Caco-2 (cell line): ENCODE results near the gene PTPN22. TPM values are rescaled to one million over a fixed set of nuclear protein-coding genes. Genes with fewer than 3 reads are reported as not detected.

ENCODE experiments used
- BruUV-seq: library from RNA; stranded (reverse); fragments of 400-500 nt; replicated peaks from 2 replicates; lab custom pipeline; 2021; lab: Mats Ljungman, UMichigan
- CTCF ChIA-PET: fragments of 300-600 bp; sonication (Branson Sonifier 250); formaldehyde crosslinking; loops from one replicate; lab custom pipeline; 2022; ENCODE audit warnings: antibody characterized with exemption; lab: Charles Lee
- POLR2A ChIA-PET: fragments of 300-600 bp; sonication (Branson Sonifier 250); formaldehyde crosslinking; loops from one replicate; lab custom pipeline; 2022; ENCODE audit warnings: antibody characterized with exemption; lab: Charles Lee
- DNase-seq, 2 experiments: peaks; one replicate each; pipeline versions ENCODE4 v3.0.0 to v3.0.0-alpha.2; 2020 to 2022
- H3K27me3 ChIP-seq: replicated peaks from 2 replicates; pipeline ENCODE4 v1.6.0; 2011; ENCODE audit warnings: low read length; ENCODE audit not compliant: control insufficient read depth, insufficient read depth
- H3K36me3 ChIP-seq: 2 replicates; pipeline ENCODE4 v1.5.1; 2011; ENCODE audit warnings: low read length; ENCODE audit not compliant: control insufficient read depth, insufficient read depth
- H3K4me1 ChIP-seq: fragments of 250-450 bp; sonication (Bioruptor Pico); 2 replicates; pipeline ENCODE4 v1.5.1; 2020; ENCODE audit warnings: mild to moderate bottlenecking
- H3K4me3 ChIP-seq: 2 replicates; pipeline ENCODE4 v1.5.1; 2011; ENCODE audit warnings: low read depth, mild to moderate bottlenecking, control low read depth, low read length
- H3K9me3 ChIP-seq: fragments of 250-450 bp; sonication (Bioruptor Pico); 2 replicates; pipeline ENCODE4 v1.5.1; 2020; ENCODE audit warnings: mild to moderate bottlenecking, moderate library complexity
- H3K27ac Mint-ChIP-seq: one replicate; pipeline ENCODE4 v1.8.0; 2022; ENCODE audit warnings: mixed read lengths; ENCODE audit not compliant: unreplicated experiment
- H3K27me3 Mint-ChIP-seq: one replicate; pipeline ENCODE4 v1.8.0; 2022; ENCODE audit warnings: mixed read lengths; ENCODE audit not compliant: insufficient read depth, unreplicated experiment
- H3K36me3 Mint-ChIP-seq: one replicate; pipeline ENCODE4 v1.8.0; 2022; ENCODE audit warnings: mild to moderate bottlenecking, mixed read lengths; ENCODE audit not compliant: insufficient read depth, unreplicated experiment
- H3K4me1 Mint-ChIP-seq: one replicate; pipeline ENCODE4 v1.8.0; 2022; ENCODE audit warnings: low read depth, mixed read lengths; ENCODE audit not compliant: unreplicated experiment
- H3K4me3 Mint-ChIP-seq: one replicate; pipeline ENCODE4 v1.8.0; 2022; ENCODE audit warnings: mild to moderate bottlenecking, moderate library complexity, mixed read lengths; ENCODE audit not compliant: unreplicated experiment
- H3K9me3 Mint-ChIP-seq: one replicate; pipeline ENCODE4 v1.8.0; 2022; ENCODE audit warnings: mixed read lengths; ENCODE audit not compliant: unreplicated experiment
- intact Hi-C: fragments of 100-400 bp; cut with micrococcal nuclease; formaldehyde crosslinking; loops from one replicate; pipeline ENCODE4 v1.10.0; 2022; ENCODE audit not compliant: unreplicated experiment
- total RNA-seq: library from RNA; stranded (reverse); gene quantifications from 2 replicates; pipeline ENCODE4 v1.2.3, GENCODE V29; 2022
- TF ChIP-seq, protein P1 (sequence below), 2 experiments: fragments of 200-600 bp in 1 of 2; IDR thresholded peaks; 1 replicate in 1 of 2; 2 replicates in 1 of 2; pipeline versions ENCODE4 v1.5.1 to v1.8.0; 2011 to 2022; ENCODE audit warnings: antibody characterized with exemption in 1 of 2, control low read depth in 1 of 2, inconsistent platforms in 1 of 2, low read depth in 1 of 2, low read length in 1 of 2, mild to moderate bottlenecking in 1 of 2, moderate library complexity in 1 of 2; ENCODE audit not compliant: insufficient read depth in 1 of 2, severe bottlenecking in 1 of 2, unreplicated experiment in 1 of 2

The PTPN22 gene
- total RNA-seq, 1 experiment from 2014 or later = not detected

- Histone ChIP-seq H3K9me3 (no peaks in the 10 kb centered on the region), H3K4me1 (no peaks in the 10 kb centered on the region), H3K27me3 (no peaks in the 10 kb centered on the region), H3K4me3 (no peak overlapping the region), H3K36me3 (no peaks in the 10 kb centered on the region)
- H3K36me3 Mint-ChIP-seq = no peaks in the 10 kb centered on the region
- H3K4me1 Mint-ChIP-seq = no peaks in the 10 kb centered on the region
- no peak overlapping the region for H3K27ac Mint-ChIP-seq
- DNase-seq = no peak
- peaks cover 8% of the 10 kb centered on the region for H3K27me3 Mint-ChIP-seq
- TF ChIP-seq, protein P1, sequence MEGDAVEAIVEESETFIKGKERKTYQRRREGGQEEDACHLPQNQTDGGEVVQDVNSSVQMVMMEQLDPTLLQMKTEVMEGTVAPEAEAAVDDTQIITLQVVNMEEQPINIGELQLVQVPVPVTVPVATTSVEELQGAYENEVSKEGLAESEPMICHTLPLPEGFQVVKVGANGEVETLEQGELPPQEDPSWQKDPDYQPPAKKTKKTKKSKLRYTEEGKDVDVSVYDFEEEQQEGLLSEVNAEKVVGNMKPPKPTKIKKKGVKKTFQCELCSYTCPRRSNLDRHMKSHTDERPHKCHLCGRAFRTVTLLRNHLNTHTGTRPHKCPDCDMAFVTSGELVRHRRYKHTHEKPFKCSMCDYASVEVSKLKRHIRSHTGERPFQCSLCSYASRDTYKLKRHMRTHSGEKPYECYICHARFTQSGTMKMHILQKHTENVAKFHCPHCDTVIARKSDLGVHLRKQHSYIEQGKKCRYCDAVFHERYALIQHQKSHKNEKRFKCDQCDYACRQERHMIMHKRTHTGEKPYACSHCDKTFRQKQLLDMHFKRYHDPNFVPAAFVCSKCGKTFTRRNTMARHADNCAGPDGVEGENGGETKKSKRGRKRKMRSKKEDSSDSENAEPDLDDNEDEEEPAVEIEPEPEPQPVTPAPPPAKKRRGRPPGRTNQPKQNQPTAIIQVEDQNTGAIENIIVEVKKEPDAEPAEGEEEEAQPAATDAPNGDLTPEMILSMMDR (IDR thresholded peaks at IDR 0.05; ENCODE audit: insufficient read depth in 1 of 2, low read depth in 1 of 2, low read length in 1 of 2, severe bottlenecking in 1 of 2, unreplicated experiment in 1 of 2) = no peak
- ChIA-PET POLR2A (no interaction called here), CTCF (no interaction called here)
- H3K9me3 Mint-ChIP-seq = no peaks in the 10 kb centered on the region
- no TSS peak for BruUV-seq
- no peak overlapping the region for H3K4me3 Mint-ChIP-seq
- intact Hi-C loops = loop anchor here (10.0 kb wide), 1 partner anchor 455 kb away; no protein-coding TSS in a partner anchor
These were observed 41.5 kb downstream of the PTPN22 start for GRCh38 chr1:113830039-113830438.

- Mint-ChIP-seq H3K36me3 (no peaks in the 10 kb centered on the region), H3K4me1 (no peaks in the 10 kb centered on the region), H3K27ac (no peak overlapping the region), H3K9me3 (no peaks in the 10 kb centered on the region), H3K4me3 (no peak overlapping the region), H3K27me3 (no peaks in the 10 kb centered on the region)
- no peaks in the 10 kb centered on the region for H3K9me3 ChIP-seq
- intact Hi-C loops = no loop called here
- no TSS peak for BruUV-seq
- ChIA-PET CTCF (no interaction called here), POLR2A (no interaction called here)
- DNase-seq = no peak
- no peak overlapping the region for H3K4me3 ChIP-seq
- no peaks in the 10 kb centered on the region for H3K27me3 ChIP-seq
- H3K4me1 ChIP-seq = no peaks in the 10 kb centered on the region
- H3K36me3 ChIP-seq = no peaks in the 10 kb centered on the region
- TF ChIP-seq, protein P1 (IDR thresholded peaks at IDR 0.05; ENCODE audit: insufficient read depth in 1 of 2, low read depth in 1 of 2, low read length in 1 of 2, severe bottlenecking in 1 of 2, unreplicated experiment in 1 of 2) = no peak
These were observed 49.6 kb downstream of the PTPN22 start for GRCh38 chr1:113821916-113822315.

GRCh38 chr1:113818578-113818977 lies 52.9 kb downstream of the PTPN22 start:
- no peak overlapping the region for H3K27ac Mint-ChIP-seq
- H3K9me3 ChIP-seq = no peaks in the 10 kb centered on the region
- ChIA-PET POLR2A (no interaction called here), CTCF (no interaction called here)
- H3K4me1 ChIP-seq = no peaks in the 10 kb centered on the region
- H3K36me3 ChIP-seq = no peaks in the 10 kb centered on the region
- H3K27me3 Mint-ChIP-seq = no peaks in the 10 kb centered on the region
- no peak for DNase-seq
- H3K4me3 Mint-ChIP-seq = no peak overlapping the region
- H3K9me3 Mint-ChIP-seq = no peaks in the 10 kb centered on the region
- intact Hi-C loops = no loop called here
- H3K36me3 Mint-ChIP-seq = no peaks in the 10 kb centered on the region
- H3K4me1 Mint-ChIP-seq = no peaks in the 10 kb centered on the region
- H3K27me3 ChIP-seq = no peaks in the 10 kb centered on the region
- no peak overlapping the region for H3K4me3 ChIP-seq
- BruUV-seq = no TSS peak
- TF ChIP-seq, protein P1 (IDR thresholded peaks at IDR 0.05; ENCODE audit: insufficient read depth in 1 of 2, low read depth in 1 of 2, low read length in 1 of 2, severe bottlenecking in 1 of 2, unreplicated experiment in 1 of 2) = no peak
